Panc1 (cell line): ENCODE measurements around the gene ATP2A3. TPM values are rescaled to one million over a fixed set of nuclear protein-coding genes. Genes with fewer than 3 reads are reported as not detected.

Experiments
- ATAC-seq: fragments of 200-7000 bp; cut with Tn5 transposase; 2 replicates; pipeline ENCODE4 v1.9.1; 2020; ENCODE audit warnings: mild to moderate bottlenecking, moderate library complexity
- BruUV-seq: library from RNA; stranded (reverse); fragments of 400-500 nt; replicated peaks from 2 replicates; lab custom pipeline; 2021; lab: Mats Ljungman, UMichigan
- CTCF ChIA-PET: fragments of 300-600 bp; sonication (Branson Sonifier 250); formaldehyde crosslinking; loops from one replicate; lab custom pipeline; 2022; ENCODE audit warnings: antibody characterized with exemption; lab: Charles Lee
- POLR2A ChIA-PET: fragments of 300-600 bp; sonication (Branson Sonifier 250); formaldehyde crosslinking; loops from one replicate; lab custom pipeline; 2022; ENCODE audit warnings: antibody characterized with exemption; lab: Charles Lee
- DNase-seq: peaks from one replicate; pipeline ENCODE4 v3.0.0-alpha.2; 2010; ENCODE audit warnings: low read depth, low spot score
- H3K27ac ChIP-seq: 2 replicates; pipeline ENCODE4 v1.5.1; 2011; ENCODE audit warnings: mild to moderate bottlenecking, low read length, inconsistent platforms
- H3K27me3 ChIP-seq: fragments of 200-500 bp; sonication (Bioruptor generic); 2 replicates; pipeline ENCODE4 v1.6.0; 2014; ENCODE audit warnings: low read length, inconsistent platforms; ENCODE audit not compliant: control insufficient read depth, insufficient read depth
- H3K36me3 ChIP-seq: fragments of 200-500 bp; sonication (Bioruptor generic); 2 replicates; pipeline ENCODE4 v1.5.1; 2014; ENCODE audit warnings: inconsistent platforms, mild to moderate bottlenecking, low read length, moderate library complexity; ENCODE audit not compliant: control insufficient read depth, insufficient read depth
- H3K4me1 ChIP-seq: 2 replicates; pipeline ENCODE4 v1.5.1; 2011; ENCODE audit warnings: inconsistent platforms, mild to moderate bottlenecking, low read length, moderate library complexity; ENCODE audit not compliant: control insufficient read depth, insufficient read depth
- H3K4me3 ChIP-seq, 2 experiments: 2 replicates each; pipeline ENCODE4 v1.5.1; 2011 to 2012; ENCODE audit warnings: low read depth in 2 of 2, low read length in 2 of 2, mild to moderate bottlenecking in 2 of 2, inconsistent platforms in 1 of 2, moderate library complexity in 1 of 2
- H3K9me3 ChIP-seq: fragments of 200-500 bp; sonication (Bioruptor generic); 2 replicates; pipeline ENCODE4 v1.5.1; 2014; ENCODE audit warnings: low read depth, mild to moderate bottlenecking, inconsistent platforms, low read length, moderate library complexity; ENCODE audit not compliant: control insufficient read depth, insufficient read depth
- POLR2AphosphoS5 ChIP-seq: IDR thresholded peaks from 2 replicates; pipeline ENCODE4 v1.6.1; 2012; ENCODE audit warnings: mild to moderate bottlenecking, low read depth, low read length, moderate library complexity
- SIN3A ChIP-seq: IDR thresholded peaks from 2 replicates; pipeline ENCODE4 v1.6.1; 2012; ENCODE audit warnings: low read depth, mild to moderate bottlenecking, low read length, moderate library complexity, borderline replicate concordance; ENCODE audit not compliant: insufficient read depth
- TCF7L2 ChIP-seq: IDR thresholded peaks from 2 replicates; pipeline ENCODE4 v1.6.1; 2011; ENCODE audit warnings: mild to moderate bottlenecking, low read depth, low read length, inconsistent platforms
- in situ Hi-C: cut with HindIII; loops from 2 replicates; pipeline ENCODE4 v1.10.0; 2016; ENCODE audit warnings: low sequenced_read_pairs, low pct_unique_long_range_greater_than_20kb
- intact Hi-C: fragments of 100-400 bp; cut with micrococcal nuclease; formaldehyde crosslinking; loops from one replicate; pipeline ENCODE4 v1.10.0; 2022; ENCODE audit not compliant: unreplicated experiment
- total RNA-seq: library from RNA; stranded (reverse); gene quantifications from one replicate; pipeline ENCODE4 v1.2.1, GENCODE V29; 2021; ENCODE audit not compliant: unreplicated experiment
- TF ChIP-seq, protein P1 (sequence below): fragments of 450-650 bp; IDR thresholded peaks from 2 replicates; pipeline ENCODE4 v1.5.1; 2017; ENCODE audit warnings: mild to moderate bottlenecking
- TF ChIP-seq, protein P2 (sequence below), 2 experiments: IDR thresholded peaks; 2 replicates each; pipeline ENCODE4 v1.6.1; 2011 to 2012; ENCODE audit warnings: low read depth in 2 of 2, control low read depth in 1 of 2, low read length in 1 of 2, mild to moderate bottlenecking in 1 of 2, moderate library complexity in 1 of 2; ENCODE audit not compliant: insufficient read depth in 1 of 2

ATP2A3 gene
- total RNA-seq, 1 experiment from 2014 or later, result 29.7 TPM

DNA sequence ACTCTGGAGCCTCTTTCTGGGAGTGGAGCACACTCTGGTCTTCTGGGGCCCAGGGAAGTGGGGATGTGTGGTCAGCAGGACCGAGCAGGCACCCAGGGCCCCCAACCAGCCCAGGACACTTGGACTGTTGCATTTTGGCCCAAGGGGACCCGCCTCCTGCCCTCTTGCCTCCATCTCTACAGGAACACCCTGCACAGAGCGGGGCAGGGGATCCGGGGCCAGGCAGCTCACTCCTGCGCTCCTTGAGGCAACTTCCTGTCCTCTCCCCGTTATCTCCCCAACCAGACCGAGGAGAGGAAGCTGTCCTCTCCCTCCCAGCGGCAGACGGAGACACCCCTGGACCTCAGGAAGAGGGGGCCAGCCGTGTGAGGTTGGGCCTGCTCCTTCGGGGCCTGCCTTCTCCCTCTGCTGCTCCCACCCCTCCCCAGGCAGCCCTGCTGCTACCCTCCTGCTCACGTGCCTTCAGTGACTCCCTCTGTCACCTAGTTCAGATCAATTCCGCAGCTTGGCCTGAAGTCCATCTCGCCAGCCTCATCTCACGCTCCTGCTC lies 10.0 kb upstream of the ATP2A3 start:
- intact Hi-C loops, result no loop called here
- ATAC-seq, result no peak
- H3K4me3 ChIP-seq, result no peak overlapping the region
- TF ChIP-seq, protein P1, sequence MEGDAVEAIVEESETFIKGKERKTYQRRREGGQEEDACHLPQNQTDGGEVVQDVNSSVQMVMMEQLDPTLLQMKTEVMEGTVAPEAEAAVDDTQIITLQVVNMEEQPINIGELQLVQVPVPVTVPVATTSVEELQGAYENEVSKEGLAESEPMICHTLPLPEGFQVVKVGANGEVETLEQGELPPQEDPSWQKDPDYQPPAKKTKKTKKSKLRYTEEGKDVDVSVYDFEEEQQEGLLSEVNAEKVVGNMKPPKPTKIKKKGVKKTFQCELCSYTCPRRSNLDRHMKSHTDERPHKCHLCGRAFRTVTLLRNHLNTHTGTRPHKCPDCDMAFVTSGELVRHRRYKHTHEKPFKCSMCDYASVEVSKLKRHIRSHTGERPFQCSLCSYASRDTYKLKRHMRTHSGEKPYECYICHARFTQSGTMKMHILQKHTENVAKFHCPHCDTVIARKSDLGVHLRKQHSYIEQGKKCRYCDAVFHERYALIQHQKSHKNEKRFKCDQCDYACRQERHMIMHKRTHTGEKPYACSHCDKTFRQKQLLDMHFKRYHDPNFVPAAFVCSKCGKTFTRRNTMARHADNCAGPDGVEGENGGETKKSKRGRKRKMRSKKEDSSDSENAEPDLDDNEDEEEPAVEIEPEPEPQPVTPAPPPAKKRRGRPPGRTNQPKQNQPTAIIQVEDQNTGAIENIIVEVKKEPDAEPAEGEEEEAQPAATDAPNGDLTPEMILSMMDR, result no peak
- TF ChIP-seq TCF7L2 (no peak), SIN3A (no peak), POLR2AphosphoS5 (no peak)
- TF ChIP-seq, protein P2, sequence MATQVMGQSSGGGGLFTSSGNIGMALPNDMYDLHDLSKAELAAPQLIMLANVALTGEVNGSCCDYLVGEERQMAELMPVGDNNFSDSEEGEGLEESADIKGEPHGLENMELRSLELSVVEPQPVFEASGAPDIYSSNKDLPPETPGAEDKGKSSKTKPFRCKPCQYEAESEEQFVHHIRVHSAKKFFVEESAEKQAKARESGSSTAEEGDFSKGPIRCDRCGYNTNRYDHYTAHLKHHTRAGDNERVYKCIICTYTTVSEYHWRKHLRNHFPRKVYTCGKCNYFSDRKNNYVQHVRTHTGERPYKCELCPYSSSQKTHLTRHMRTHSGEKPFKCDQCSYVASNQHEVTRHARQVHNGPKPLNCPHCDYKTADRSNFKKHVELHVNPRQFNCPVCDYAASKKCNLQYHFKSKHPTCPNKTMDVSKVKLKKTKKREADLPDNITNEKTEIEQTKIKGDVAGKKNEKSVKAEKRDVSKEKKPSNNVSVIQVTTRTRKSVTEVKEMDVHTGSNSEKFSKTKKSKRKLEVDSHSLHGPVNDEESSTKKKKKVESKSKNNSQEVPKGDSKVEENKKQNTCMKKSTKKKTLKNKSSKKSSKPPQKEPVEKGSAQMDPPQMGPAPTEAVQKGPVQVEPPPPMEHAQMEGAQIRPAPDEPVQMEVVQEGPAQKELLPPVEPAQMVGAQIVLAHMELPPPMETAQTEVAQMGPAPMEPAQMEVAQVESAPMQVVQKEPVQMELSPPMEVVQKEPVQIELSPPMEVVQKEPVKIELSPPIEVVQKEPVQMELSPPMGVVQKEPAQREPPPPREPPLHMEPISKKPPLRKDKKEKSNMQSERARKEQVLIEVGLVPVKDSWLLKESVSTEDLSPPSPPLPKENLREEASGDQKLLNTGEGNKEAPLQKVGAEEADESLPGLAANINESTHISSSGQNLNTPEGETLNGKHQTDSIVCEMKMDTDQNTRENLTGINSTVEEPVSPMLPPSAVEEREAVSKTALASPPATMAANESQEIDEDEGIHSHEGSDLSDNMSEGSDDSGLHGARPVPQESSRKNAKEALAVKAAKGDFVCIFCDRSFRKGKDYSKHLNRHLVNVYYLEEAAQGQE (IDR thresholded peaks at IDR 0.05; ENCODE audit: insufficient read depth in 1 of 2, low read depth in 2 of 2, low read length in 1 of 2), result no peak
- H3K9me3 ChIP-seq, result no peaks in the 10 kb centered on the region
- no peaks in the 10 kb centered on the region for H3K36me3 ChIP-seq
- no peaks in the 10 kb centered on the region for H3K27me3 ChIP-seq
- no peaks in the 10 kb centered on the region; the same call in 1 of the 2 replicates for H3K4me1 ChIP-seq
- ChIA-PET POLR2A (interaction anchor here (0.5 kb wide), 1 partner anchor 104 kb away, joined by 3 read pairs; no protein-coding TSS in a partner anchor), CTCF (no interaction called here)
- BruUV-seq, result no TSS peak
- no peak for DNase-seq
- in situ Hi-C loops, result no loop called here
- H3K27ac ChIP-seq, result no peak overlapping the region

DNA sequence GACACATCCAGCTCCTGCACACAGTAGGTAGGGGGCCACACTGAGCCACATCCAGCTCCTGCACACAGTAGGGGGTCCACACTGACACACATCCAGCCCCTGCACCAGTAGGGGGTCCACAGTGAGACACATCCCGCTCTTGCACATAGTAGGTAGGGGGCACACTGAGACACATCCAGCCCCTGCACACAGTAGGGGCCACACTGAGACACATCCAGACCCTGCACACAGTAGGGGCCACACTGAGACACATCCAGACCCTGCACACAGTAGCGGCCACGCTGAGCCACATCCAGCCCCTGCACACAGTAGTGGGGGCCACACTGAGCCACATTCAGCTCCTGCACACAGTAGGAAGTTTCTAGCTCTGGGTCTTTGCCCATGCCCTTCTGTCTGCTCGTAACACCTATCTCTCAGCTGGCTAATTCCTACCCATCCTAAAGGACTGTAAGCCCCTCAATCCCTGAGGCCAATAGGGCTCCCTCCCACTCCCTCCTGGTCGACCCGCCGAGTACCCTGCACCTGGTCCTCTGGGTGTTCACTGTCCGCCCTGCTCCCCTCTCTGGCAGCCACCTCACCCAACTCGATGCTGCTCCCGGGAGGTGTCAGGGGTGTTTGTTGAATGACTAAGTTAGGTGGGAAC lies 9.4 kb upstream of the ATP2A3 start:
- Histone ChIP-seq H3K4me3 (no peak overlapping the region), H3K4me1 (no peaks in the 10 kb centered on the region; the same call in 1 of the 2 replicates), H3K27ac (no peak overlapping the region), H3K27me3 (no peaks in the 10 kb centered on the region), H3K9me3 (no peaks in the 10 kb centered on the region), H3K36me3 (no peaks in the 10 kb centered on the region)
- DNase-seq, result no peak
- in situ Hi-C loops (no loop called here), intact Hi-C loops (no loop called here)
- TF ChIP-seq, protein P1, result no peak
- no peak for TF ChIP-seq TCF7L2
- no peak for TF ChIP-seq POLR2AphosphoS5
- TF ChIP-seq SIN3A, result no peak
- TF ChIP-seq, protein P2 (IDR thresholded peaks at IDR 0.05; ENCODE audit: insufficient read depth in 1 of 2, low read depth in 2 of 2, low read length in 1 of 2), result no peak
- CTCF ChIA-PET, result no interaction called here
- ATAC-seq, result no peak
- BruUV-seq, result no TSS peak
- POLR2A ChIA-PET, result interaction anchor here (0.5 kb wide), 1 partner anchor 104 kb away, joined by 3 read pairs; no protein-coding TSS in a partner anchor
